Adrenal gland (tissue), 5 donors: Measurements from ENCODE around the gene C1orf122.

Source experiments
- CTCF ChIP-seq, 6 experiments: fragments of 450-650 bp in 4 of 6; fragments of 200-600 bp in 2 of 6; sonication (generic) in 1 of 6; IDR thresholded peaks; 1 replicate in 5 of 6; 2 replicates in 1 of 6; pipeline versions ENCODE4 v1.5.1 to v1.8.0; 2016 to 2021; ENCODE audit warnings: antibody characterized with exemption in 6 of 6, mild to moderate bottlenecking in 2 of 6, moderate library complexity in 1 of 6
- POLR2A ChIP-seq, 2 donors: fragments of 450-650 bp; IDR thresholded peaks; one replicate each; pipeline ENCODE4 v1.6.1; 2017; ENCODE audit warnings: antibody characterized with exemption in 2 of 2, mild to moderate bottlenecking in 2 of 2, moderate library complexity in 1 of 2
- donor health status: DM: no; HTN: no; CAD: no.

DNA sequence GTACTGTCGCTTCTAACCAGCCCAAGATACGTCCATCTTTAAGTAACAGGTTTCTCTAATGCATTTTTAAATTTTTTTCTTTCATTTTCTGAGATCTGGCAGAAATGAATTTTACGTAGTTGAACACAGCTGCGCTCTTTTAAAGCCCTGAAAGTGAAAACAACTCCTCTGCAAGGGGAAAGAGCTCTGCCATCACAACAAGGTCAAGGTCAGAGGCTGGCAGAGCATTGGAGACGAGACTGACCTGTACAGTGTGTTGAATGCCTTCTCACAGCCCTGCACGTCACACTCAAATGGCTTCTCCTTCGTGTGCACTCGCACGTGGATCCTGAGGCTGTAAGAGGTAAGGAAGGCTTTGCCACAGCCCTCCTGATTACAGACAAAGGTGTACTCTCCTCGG is 32.1 kb downstream of the C1orf122 start:
- TF ChIP-seq CTCF (IDR thresholded peaks at IDR 0.05), result no peak
- TF ChIP-seq POLR2A (IDR thresholded peaks at IDR 0.05), result no peak
